Endothelial cell (in vitro differentiated cells): ENCODE data around the gene CENPX. TPM values are rescaled to one million over a fixed set of nuclear protein-coding genes. Genes with fewer than 3 reads are reported as not detected.

Source experiments
- DNase-seq: peaks from one replicate; pipeline ENCODE4 v3.0.0; 2021; ENCODE audit warnings: low spot score
- H3K27ac Mint-ChIP-seq: one replicate; pipeline ENCODE4 v1.8.0; 2021; ENCODE audit warnings: mixed read lengths, inconsistent platforms; ENCODE audit not compliant: unreplicated experiment
- H3K27me3 Mint-ChIP-seq: one replicate; pipeline ENCODE4 v1.8.0; 2021; ENCODE audit warnings: mild to moderate bottlenecking, moderate library complexity, mixed read lengths, inconsistent platforms; ENCODE audit not compliant: unreplicated experiment
- H3K36me3 Mint-ChIP-seq: one replicate; pipeline ENCODE4 v1.8.0; 2021; ENCODE audit warnings: mild to moderate bottlenecking, low read depth, mixed read lengths, inconsistent platforms; ENCODE audit not compliant: unreplicated experiment
- H3K4me1 Mint-ChIP-seq: one replicate; pipeline ENCODE4 v1.8.0; 2021; ENCODE audit warnings: mild to moderate bottlenecking, mixed read lengths, inconsistent platforms; ENCODE audit not compliant: unreplicated experiment
- H3K4me3 Mint-ChIP-seq: one replicate; pipeline ENCODE4 v1.8.0; 2021; ENCODE audit warnings: mild to moderate bottlenecking, mixed read lengths, inconsistent platforms; ENCODE audit not compliant: unreplicated experiment
- H3K9me3 Mint-ChIP-seq: one replicate; pipeline ENCODE4 v1.8.0; 2021; ENCODE audit warnings: mixed read lengths, inconsistent platforms; ENCODE audit not compliant: unreplicated experiment
- CTCF ChIP-seq: fragments of 200-600 bp; sonication (generic); IDR thresholded peaks from one replicate; pipeline ENCODE4 v1.5.0; 2021; ENCODE audit warnings: antibody characterized with exemption; ENCODE audit not compliant: unreplicated experiment
- total RNA-seq: library from RNA; stranded (reverse); fragmentation: NEBNext Ultra II Directional; extraction: Animal tissue kit (Norgen Biotek cat#: 25700); gene quantifications from one replicate; pipeline ENCODE4 v1.2.1, GENCODE V29; 2021; ENCODE audit not compliant: unreplicated experiment

Gene CENPX
- total RNA-seq, 1 donor from 2014 or later, result 42.9 TPM

GRCh38 chr17:82046903-82047302, 24.2 kb upstream of the CENPX start:
- no peak for DNase-seq
- TF ChIP-seq CTCF, result no peak
- Mint-ChIP-seq H3K4me1 (no peaks in the 10 kb centered on the region), H3K9me3 (no peaks in the 10 kb centered on the region), H3K27me3 (peaks cover 9% of the 10 kb centered on the region), H3K36me3 (peaks cover 8% of the 10 kb centered on the region), H3K27ac (no peak overlapping the region), H3K4me3 (peak overlapping the region; percentile 62)

- no peak for DNase-seq
- H3K4me1 Mint-ChIP-seq, result no peaks in the 10 kb centered on the region
- no peak for TF ChIP-seq CTCF
- H3K27me3 Mint-ChIP-seq, result peaks cover 13% of the 10 kb centered on the region
- H3K4me3 Mint-ChIP-seq, result no peak overlapping the region
- H3K9me3 Mint-ChIP-seq, result no peaks in the 10 kb centered on the region
- no peak overlapping the region for H3K27ac Mint-ChIP-seq
- H3K36me3 Mint-ChIP-seq, result peaks cover 8% of the 10 kb centered on the region
Observed at GRCh38 chr17:82045936-82046484, 23.3 kb upstream of the CENPX start.

GRCh38 chr17:82043507-82043906, 20.8 kb upstream of the CENPX start:
- peaks cover 12% of the 10 kb centered on the region for H3K27me3 Mint-ChIP-seq
- no peak for TF ChIP-seq CTCF
- no peak overlapping the region for H3K27ac Mint-ChIP-seq
- no peak overlapping the region for H3K4me3 Mint-ChIP-seq
- H3K4me1 Mint-ChIP-seq, result no peaks in the 10 kb centered on the region
- no peaks in the 10 kb centered on the region for H3K9me3 Mint-ChIP-seq
- no peak for DNase-seq
- H3K36me3 Mint-ChIP-seq, result peaks cover 8% of the 10 kb centered on the region

GRCh38 chr17:82042649-82043048, 20.0 kb upstream of the CENPX start:
- no peaks in the 10 kb centered on the region for H3K9me3 Mint-ChIP-seq
- H3K4me1 Mint-ChIP-seq, result peaks cover 6% of the 10 kb centered on the region
- no peak for TF ChIP-seq CTCF
- peaks cover 12% of the 10 kb centered on the region for H3K27me3 Mint-ChIP-seq
- peaks cover 6% of the 10 kb centered on the region for H3K36me3 Mint-ChIP-seq
- DNase-seq, result no peak
- H3K27ac Mint-ChIP-seq, result no peak overlapping the region
- no peak overlapping the region for H3K4me3 Mint-ChIP-seq

GRCh38 chr17:82041144-82041814, 18.6 kb upstream of the CENPX start:
- no peak for DNase-seq
- Mint-ChIP-seq H3K27me3 (peaks cover 12% of the 10 kb centered on the region), H3K9me3 (no peaks in the 10 kb centered on the region), H3K4me3 (peak overlapping the region; percentile 1), H3K36me3 (no peaks in the 10 kb centered on the region), H3K4me1 (peaks cover 6% of the 10 kb centered on the region), H3K27ac (no peak overlapping the region)
- no peak for TF ChIP-seq CTCF
